ENCODE data around the gene PLA2G4A.

- TF ChIP-seq, protein P1, sequence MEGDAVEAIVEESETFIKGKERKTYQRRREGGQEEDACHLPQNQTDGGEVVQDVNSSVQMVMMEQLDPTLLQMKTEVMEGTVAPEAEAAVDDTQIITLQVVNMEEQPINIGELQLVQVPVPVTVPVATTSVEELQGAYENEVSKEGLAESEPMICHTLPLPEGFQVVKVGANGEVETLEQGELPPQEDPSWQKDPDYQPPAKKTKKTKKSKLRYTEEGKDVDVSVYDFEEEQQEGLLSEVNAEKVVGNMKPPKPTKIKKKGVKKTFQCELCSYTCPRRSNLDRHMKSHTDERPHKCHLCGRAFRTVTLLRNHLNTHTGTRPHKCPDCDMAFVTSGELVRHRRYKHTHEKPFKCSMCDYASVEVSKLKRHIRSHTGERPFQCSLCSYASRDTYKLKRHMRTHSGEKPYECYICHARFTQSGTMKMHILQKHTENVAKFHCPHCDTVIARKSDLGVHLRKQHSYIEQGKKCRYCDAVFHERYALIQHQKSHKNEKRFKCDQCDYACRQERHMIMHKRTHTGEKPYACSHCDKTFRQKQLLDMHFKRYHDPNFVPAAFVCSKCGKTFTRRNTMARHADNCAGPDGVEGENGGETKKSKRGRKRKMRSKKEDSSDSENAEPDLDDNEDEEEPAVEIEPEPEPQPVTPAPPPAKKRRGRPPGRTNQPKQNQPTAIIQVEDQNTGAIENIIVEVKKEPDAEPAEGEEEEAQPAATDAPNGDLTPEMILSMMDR (conservative IDR thresholded peaks at IDR 0.05 in 1 of 2, IDR thresholded peaks at IDR 0.05 in 1 of 2; ENCODE audit: extremely low read depth in 1 of 2, insufficient read depth in 1 of 2, low read depth in 1 of 2, low read length in 2 of 2), result no peak
- no peak for TF ChIP-seq EZH2 (IDR thresholded peaks at IDR 0.05; ENCODE audit: borderline replicate concordance, low read length)
Observed at GRCh38 chr1:186804679-186805078, 24.1 kb upstream of the PLA2G4A start.

Data from mammary epithelial cell (primary cell).